GM18870 (cell line): ENCODE measurements around the gene VTI1A.

ENCODE experiments used
- ATAC-seq: cut with Tn5 transposase; IDR thresholded peaks from one replicate; pipeline ENCODE4 v1.9.1; 2021; ENCODE audit warnings: moderate library complexity; ENCODE audit not compliant: unreplicated experiment

The VTI1A gene

DNA sequence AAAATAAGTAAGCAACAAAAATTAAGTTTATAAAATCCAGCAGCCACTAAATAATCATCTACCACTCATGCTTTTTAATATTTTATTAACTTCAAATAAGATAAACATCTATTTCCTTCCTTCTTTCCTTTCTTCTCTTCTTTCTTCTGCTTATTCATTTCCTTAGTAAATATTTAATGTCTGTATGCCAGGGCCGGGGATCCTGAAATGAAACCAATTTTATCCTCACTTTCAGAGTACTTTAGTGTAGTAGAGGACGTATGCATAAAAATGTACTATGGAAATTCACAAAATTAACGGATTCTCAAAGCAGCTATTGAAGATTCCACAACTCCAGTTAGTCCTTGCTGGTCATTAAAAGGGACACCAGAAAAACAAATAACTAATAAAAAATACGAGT lies 224.7 kb downstream of the VTI1A start:
- no peak for ATAC-seq

DNA sequence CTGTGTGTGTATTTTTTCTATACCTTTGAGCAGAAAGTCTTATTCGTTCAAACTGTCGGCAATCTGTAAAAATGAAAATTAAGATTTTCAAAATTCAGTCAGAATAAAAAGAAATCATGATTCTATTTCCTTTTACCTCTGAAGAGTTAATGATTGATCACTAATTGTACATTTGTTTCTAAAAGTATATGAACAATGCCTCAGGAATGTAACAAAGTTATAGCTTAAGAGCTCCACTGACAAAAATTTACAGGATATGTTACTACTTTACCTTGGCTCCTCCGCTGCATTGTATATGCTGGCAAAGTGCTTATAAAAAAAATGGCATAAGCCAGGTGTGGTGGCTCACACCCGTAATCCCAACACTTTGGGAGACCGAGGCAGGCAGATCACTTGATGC lies 225.7 kb downstream of the VTI1A start:
- ATAC-seq: no peak

DNA sequence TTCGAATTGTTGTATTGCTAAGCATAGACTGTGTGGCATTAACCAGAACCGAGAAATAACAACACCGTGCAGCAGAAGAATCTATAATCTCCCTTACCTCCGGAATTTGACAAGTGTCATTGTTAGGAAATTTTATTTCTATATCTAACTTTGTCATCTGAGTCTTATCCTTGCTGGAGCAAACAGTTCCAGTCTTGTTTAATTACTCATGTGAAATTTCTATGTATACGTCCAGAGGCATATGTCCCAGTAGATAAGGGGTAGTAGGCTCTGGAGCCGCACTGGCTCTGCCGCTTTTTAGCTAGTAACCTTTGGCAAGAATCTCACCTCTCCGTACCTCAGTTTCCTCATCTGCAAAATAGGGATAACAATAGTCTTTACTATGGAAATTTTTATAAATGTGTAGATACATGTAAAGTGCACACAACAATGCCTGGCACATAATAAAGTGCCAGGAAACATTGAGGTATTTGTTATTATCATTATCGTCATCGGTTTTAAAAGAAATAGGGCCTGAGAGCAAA lies 228.6 kb downstream of the VTI1A start:
- ATAC-seq: no peak

DNA sequence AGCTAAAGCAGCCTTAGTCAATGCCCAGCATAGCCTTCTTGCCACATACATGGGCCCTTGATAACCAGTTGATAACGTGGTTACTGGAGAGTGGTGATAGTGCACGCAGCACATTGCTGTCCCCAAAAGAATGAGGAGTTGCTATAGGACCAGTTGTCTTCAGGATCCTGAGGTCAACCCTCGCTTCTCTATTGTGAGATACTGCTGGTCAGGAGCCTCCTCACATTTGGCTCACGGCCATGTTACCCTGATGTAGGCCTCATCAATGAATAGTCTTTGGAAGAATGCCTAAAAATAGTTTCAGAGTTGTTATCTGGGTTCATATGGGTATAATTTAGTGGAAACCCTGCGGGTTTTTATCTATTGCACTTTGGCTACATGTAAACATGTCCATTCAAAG lies 230.7 kb downstream of the VTI1A start:
- no peak for ATAC-seq

DNA sequence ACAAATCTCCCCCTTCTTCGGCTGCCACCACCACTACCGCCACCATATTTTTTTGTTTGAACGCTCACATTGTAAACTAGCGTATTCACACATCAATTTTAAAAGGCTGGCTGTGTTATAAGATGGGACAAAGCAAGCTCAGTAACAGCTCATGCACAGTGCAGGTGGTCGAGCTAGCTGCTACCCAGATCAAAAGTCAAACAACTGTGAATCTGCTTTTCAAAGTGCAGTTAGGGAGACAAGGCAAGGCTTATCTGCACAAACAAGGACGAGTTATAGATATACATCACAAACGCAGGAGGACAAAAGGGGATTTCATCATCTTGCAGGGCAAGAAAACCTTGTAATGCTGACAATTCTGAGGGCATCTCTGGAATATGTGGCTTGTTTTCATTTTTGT lies 231.6 kb downstream of the VTI1A start:
- no peak for ATAC-seq

DNA sequence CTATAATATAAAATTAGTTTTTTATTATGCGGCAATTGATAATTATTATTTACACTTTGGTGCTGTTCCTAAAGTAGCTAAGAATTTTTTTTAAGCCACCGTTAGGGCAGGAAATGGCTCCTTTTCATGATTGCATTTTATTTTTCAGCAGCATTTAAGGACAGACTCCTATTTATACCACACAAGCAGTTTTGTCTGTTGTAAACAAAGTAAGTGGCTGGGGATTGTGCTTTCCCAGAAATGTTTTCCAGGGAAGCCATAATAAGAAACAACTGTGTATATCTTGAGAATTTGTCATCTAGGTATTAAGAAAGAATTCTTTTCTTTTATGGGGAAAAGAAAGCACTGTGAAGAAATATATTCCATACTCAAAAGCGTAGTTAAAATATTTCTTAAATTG lies 232.0 kb downstream of the VTI1A start:
- ATAC-seq: no peak

DNA sequence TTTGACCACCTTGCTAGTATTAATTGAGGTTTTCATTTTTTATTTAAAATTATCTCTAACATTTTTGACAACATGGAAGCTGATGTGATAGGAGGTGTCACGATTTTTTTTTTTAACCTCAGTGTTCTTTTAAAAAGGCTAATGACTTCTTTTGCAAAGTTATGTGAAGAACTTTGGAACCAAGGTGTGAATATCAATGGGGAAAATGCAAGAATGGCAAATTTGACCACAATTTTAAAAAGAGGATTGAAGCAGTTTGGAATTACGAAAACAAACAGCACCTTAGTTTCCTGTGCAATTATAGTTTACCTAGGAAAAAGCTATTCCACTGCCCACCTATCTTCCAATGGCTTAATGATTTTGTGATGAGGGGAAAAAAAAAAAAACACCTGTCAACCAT lies 232.4 kb downstream of the VTI1A start:
- ATAC-seq: no peak

DNA sequence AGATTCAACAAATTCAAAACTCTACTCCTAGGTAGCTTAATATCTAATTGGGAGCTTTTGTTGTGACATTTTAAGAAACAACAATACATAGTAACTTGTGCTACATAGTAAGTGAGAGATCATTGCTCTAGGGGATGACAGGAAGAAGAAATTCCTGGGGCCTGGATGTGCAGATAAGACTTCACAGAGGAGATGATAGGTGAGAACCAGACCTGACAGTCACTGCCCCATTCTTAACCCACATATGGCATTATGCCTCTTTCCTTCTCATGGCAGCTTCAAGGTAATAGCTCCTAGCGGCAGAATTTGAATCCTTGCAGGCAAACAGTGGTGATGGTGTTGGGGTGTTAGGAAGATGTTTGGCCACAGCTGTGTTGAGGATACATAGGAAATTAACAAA lies 233.6 kb downstream of the VTI1A start:
- ATAC-seq: no peak

DNA sequence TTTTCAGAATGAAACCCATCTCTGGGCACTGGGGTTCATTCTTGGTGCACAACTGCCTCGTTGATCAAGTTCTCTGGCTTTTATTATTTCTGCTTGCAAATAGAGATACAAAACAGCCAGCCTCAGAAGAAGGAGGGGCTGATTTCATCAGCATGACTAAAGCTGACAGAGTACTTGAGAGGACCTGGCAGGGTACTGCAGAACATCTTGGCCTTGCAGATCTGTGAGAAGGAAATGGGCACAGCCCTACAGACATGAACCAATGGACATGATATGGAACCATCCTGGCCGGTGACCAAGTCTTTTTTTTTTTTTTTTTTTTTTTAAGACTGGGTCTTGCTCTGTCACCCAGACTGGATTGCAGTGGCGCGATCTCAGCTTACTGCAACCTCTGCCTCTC lies 240.6 kb downstream of the VTI1A start:
- no peak for ATAC-seq

DNA sequence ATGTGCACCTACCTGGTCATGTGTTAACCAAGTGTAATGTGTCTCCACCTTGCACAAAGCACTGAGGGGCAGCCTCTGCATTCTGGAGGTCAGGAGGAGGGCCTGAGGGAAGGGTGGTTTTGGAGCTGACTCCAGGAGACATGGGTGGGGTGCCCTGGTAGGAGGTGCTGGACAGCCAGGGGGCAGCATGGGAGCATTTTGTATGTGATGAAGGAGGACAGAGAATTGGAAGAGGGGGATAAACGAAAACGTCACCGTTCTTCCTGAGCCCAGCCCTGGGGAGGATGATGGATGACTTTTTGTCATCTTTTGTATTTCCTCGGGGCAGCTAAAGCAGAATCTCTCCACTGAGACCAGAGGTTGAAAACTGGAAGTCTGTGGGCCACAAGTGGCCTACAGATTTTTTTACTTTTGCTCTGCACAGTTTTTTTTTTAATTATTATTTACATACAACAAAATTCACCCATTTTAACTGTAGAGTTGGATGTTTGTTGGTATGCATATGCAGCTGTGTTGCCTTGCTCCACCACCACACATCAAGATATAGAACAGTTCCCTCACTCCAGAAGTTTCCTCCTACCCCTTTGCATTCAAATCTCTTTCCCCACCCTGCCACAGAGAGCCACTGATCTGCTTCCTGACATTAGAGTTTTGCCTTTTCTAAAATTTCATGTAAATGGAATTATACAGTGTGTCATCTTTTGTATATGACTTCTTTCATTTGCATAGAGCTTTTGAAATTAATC lies 242.5 kb downstream of the VTI1A start:
- no peak for ATAC-seq

DNA sequence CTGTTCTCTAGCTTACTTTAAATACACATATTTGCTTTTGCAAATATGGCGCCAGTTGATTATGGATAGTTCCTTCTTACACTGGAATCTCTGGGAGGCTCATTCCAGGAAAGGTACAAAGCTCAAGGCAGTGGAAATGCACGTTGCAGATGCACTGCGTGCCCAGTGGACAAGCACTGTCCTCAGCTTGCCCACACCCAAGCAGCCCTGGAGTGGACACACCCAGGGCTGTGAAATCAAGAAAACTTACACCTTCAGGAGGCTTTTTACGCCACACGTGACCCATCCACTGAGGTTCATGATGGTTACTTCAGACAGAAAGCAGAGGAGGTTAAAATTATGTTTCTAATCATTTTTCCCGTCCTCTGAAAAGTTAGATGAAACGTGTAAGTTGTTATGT lies 248.5 kb downstream of the VTI1A start:
- ATAC-seq: no peak

DNA sequence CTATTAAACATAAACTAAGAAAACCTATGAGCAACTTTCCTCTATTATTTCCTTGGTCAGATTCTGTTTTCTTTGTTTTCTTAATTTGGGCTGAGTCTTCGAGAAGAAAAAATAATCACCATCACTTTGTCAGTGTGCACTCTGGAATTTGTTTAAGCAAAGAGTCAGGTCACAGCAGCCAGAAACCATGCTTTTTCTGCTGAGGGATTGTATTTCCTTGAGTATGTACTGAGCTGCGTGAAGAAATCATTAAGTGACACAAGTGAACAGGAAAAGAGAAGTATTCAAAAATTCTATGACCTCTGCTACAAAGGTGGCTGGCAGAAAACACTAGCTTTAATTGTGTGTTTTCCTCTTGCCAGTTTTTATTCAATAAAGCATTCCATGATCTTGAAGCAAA lies 249.6 kb downstream of the VTI1A start:
- no peak for ATAC-seq

DNA sequence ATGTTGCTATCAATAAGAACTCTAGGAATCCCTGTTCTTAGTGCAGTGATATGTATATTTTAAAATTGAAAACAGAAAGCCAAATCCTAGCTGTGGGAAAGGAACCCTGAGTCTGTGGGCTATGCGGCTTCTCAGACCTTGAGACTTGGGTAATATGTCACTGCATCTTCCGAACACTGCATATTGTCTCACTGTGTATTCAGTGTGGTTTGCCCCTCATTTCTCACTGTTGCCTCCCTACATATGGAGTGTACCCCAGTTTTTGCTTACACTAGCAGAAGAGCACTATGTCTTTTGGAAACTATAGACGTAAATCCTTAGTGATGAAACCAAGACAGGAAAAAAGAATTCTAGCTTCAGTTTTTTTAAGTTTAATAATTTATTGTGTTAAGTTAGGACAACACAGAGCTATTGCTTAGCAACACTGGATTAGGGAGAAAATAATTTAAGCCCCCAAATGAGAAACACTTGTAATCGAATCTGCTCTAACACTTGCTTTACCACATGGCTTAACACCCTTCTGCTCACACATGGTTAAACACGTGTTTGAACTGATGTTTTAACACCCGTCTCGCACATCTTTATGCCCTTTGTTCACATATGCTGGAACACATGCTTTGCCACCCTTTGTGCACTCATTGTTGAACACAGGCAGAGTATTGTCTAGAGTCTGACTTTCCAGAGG lies 251.3 kb downstream of the VTI1A start:
- ATAC-seq: no peak

DNA sequence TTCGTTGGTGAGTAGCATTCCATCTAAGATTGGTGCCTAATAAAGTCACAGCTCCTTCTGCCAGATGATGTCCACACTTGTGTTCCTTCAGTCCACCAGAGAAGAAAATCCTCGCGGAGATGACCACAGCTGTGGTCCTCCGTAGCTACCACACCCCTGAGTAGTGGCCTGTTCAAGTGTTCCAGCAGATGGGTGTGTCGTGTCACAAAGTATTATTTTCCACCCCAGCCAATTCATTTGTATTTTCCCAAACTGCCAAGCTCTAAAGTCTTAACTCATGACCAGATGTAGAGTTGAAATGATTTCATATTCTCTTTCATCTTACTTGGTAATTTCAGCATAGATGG lies 251.8 kb downstream of the VTI1A start:
- ATAC-seq: no peak

DNA sequence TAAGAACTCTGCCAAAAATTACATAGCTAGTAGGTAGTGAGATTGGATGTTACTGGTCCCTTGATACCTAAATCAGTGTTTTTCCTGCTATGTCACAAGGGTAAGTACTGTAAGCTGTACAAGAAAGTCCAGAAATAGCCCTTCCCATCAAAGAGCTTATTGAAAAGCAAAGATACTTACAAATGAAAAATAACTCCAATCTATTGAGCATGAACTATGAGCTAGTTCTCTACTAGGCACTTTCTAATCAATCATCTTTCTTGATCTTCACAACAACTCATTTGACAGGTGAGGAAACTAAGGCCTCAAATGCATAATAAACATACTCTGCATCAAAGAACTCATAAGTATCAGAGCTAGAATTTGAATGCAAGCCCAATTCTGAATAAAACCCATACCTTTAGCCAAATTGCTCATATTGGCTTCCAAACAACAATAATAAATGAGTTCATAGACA lies 253.2 kb downstream of the VTI1A start:
- ATAC-seq: no peak

DNA sequence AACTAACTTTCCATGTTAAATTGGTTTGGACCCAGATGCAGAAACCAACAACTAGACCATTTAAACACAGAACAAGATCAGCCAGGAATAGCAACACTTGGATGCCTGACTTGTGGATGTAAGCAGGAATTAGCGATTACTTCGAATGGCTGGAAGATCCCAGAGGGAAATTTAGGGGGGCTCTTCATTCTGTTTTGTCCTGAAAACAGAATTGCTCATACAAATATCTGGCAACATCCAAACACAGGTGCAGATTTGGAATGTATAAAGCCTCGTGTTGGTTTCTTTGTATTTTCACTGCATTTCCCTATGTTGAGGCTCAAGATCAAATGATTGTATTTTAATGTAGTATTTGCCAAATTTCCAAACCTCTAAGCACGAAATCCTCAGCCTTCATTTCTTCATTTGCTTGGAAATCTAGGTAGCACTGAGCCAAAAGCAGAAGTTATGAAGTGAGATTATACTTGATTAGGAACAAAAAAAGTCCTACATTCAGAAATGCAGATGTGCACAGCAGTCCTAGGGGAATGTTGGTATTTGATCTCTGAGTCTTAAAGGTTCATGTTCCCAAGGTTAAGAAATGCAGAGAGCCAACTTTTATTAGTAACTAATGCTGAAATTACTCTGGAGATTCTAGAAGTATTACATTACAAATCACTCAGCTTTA lies 254.3 kb downstream of the VTI1A start:
- no peak for ATAC-seq

DNA sequence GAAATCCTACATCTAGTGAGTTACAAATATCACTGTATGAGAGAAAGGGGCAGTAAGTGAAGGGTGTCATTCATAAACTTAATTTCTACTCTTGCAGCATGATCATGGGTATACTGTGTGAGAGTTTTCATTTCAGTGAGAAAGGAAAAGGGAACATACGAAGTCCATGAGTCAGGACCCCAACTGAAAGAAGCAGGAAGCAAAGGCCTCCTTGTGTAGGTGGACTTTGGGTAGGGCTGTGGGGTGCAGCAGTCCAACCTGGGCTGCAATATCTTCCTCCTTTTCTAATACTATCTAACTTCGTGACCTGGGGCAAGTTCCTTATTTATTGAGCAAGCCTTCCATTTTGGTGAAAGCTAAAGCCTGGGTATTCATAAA lies 254.9 kb downstream of the VTI1A start:
- no peak for ATAC-seq

DNA sequence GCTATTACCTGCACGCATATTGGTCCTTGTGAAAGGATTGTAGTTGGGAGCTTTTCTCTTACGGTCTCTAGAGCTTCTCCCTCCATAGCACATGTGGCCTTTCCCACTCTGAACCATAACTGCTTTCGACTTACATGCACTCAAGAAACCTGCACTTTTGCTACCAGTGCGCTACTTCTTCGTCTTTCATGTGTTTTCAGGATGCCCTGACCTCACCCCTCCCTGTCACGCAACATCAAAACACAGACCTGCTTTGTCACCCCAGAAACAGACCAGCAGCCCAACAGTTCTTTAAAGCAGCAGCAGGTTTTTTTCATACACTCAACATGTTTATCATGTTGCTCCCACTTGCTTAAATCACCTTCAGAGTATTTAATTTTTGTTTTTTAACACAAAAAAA lies 259.6 kb downstream of the VTI1A start:
- no peak for ATAC-seq

DNA sequence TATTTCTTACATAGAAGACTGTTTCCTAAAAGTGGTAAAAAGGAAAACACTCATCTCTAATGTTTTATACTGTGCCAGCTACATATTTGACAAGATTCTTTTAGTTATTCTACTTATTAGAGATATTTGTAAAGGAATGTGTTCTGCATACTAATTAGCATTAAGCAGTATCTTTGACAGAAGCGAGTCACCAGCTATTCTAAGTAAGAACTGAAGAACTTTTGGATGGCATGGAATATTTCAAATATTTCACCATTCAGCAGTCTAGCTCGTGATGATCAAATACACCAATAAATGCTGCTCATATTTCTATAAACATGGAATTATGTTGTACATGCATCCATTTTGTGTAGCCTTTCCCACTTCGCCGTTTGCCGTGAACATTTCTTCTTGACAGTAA lies 261.4 kb downstream of the VTI1A start:
- no peak for ATAC-seq

DNA sequence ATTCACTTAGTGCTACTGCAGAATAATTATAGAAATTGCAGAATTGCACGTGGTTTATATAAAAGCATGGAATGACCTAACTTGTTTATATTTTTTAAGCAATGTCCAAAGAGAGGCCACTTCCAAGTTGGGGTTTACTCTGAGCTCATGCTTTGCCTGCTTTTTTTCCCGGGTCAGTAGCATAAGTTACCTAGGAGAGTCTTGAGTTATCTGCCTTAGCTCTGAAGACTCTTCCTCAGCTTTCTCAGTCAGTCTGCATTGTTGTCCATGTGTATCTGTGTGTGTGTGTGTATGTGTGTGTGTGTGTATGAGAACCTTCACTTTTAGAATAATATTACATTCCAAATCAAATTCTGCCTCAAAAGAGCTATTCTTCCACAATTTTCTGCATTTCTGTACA lies 263.5 kb downstream of the VTI1A start:
- ATAC-seq: no peak

DNA sequence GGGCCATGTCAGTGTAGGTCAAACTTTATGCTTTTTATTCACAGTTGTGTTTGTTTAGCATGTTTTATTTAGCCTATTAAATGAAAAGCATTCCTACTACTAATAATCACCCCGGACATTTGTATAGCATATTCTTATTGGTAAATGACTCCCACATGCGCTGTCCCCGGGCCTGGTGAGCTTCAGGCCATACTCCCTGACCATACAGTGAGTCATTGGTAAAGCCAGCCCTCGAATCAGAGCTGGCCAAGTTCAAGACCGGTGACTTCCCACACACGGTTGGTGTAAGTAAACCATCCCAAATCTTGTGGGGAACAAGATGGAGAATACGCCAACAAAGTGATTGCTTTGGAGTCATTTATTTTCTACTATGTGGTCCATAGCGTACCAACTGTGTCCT lies 264.4 kb downstream of the VTI1A start:
- ATAC-seq: no peak

DNA sequence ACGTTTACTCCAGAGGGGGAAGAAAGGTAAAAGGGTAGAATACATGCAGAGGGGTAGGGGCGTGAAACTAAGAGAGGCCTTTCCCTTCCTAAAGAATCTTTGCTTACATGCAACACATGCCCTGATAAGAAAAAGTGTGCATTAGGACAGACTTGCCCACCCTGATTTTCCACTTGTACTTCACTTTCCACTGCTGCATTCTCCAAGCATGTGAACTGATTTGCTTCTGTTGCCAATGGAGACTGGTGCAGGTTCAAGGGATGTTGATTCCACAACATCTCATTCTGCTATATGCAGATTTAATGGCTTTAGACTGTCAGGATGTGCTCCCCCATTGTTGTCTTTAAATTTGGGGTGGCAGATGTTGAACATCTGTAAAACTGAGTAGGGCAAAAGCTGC lies 265.5 kb downstream of the VTI1A start:
- no peak for ATAC-seq
